H1 (cell line): ENCODE measurements around the gene KNOP1. TPM values are rescaled to one million over a fixed set of nuclear protein-coding genes. Genes with fewer than 3 reads are reported as not detected.

ENCODE experiments used
- FOSL1 ChIP-seq: IDR thresholded peaks from 2 replicates; pipeline ENCODE4 v1.6.1; 2011; ENCODE audit warnings: mild to moderate bottlenecking, low read depth, low read length, moderate library complexity; ENCODE audit not compliant: insufficient read depth
- TEAD4 ChIP-seq: IDR thresholded peaks from 2 replicates; pipeline ENCODE4 v1.6.1; 2012; ENCODE audit warnings: low read depth, low read length, inconsistent platforms, mixed read lengths
- polyA plus RNA-seq, 7 experiments: library from polyadenylated mRNA; depleted of rRNA in 3 of 7; stranded (reverse) in 5 of 7; unstranded in 2 of 7; fragments of >200 nt in 5 of 7; fragments of 200-250 nt in 2 of 7; gene quantifications; 1 replicate in 5 of 7; 2 replicates in 1 of 7; 4 replicates in 1 of 7; pipeline versions ENCODE4 v1.2.1 to v1.2.3, GENCODE V29; 2011 to 2013; ENCODE audit warnings: missing spikeins in 2 of 7, mixed read lengths in 2 of 7
- total RNA-seq: library from RNA; stranded (reverse); fragmentation: NEBNext Ultra II Directional; extraction: Animal tissue kit (Norgen Biotek cat#: 25700); gene quantifications from 2 replicates; pipeline ENCODE4 v1.2.1, GENCODE V29; 2021

KNOP1 gene
- total and polyA plus RNA-seq, 2 of the 8 experiments (the other 6 are each of a cell fraction or from before 2014, with no cell fraction given): 21.6 to 87.9 TPM

DNA sequence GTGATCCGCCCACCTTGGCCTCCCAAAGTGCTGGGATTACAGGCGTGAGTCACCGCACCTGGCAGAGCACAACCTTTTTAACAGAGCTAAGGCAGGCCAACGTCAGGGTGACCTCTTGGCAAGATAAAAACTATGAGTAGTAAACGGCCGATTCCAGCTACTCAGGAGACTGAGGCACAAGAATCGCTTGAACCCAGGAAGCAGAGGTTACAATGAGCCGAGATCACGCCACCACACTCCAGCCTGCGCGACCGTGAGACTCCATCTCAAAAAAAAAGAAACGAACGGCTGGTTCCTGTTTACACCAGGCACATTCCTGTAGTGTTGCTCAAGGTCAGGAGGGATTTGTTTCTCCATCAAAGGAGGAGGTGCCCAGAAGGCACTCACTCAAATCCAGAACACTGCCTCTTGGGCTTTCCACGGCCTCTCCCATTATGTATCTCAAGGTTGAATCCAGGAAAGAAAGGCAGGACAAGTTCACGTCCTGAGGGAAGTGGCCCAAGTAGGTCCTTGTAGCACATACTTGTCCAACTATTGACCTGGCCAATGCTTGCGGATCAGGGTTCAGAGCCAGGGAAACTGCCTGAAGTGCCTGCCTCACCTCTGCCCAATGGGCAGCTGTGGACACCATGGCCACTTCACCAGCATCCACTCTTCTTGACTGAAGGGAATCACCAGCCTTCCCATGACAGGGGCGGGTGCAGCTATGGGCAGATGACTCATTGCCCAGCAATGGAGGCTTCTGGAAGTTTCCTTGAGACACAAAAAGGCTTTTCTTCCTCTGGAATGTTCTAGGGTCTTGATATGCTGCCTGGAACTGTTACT, 13.5 kb downstream of the KNOP1 start (continued):
- TF ChIP-seq FOSL1 (no peak), TEAD4 (no peak)
